HEK293 (cell line): ENCODE results near the gene RANBP2.

Experiments
- CTCF ChIA-PET: fragments of 350-600 bp; formaldehyde crosslinking; extraction: SDS; loops from one replicate; lab custom pipeline; 2021; ENCODE audit warnings: antibody characterized with exemption; lab: Yijun Ruan, JAX
- POLR2A ChIA-PET: fragments of 300-600 bp; formaldehyde crosslinking; extraction: SDS; loops from one replicate; lab custom pipeline; 2020; ENCODE audit warnings: antibody characterized with exemption, inconsistent platforms; lab: Yijun Ruan, JAX
- H3K27ac ChIP-seq: fragments of 200-500 bp; sonication (Bioruptor generic); 2 replicates; pipeline ENCODE4 v1.5.1; 2014; ENCODE audit warnings: low read depth, low read length, control low read depth, inconsistent platforms; ENCODE audit errors: extremely low read depth
- H3K36me3 ChIP-seq, 2 experiments: fragments of 200-500 bp in 1 of 2; sonication (Bioruptor generic) in 1 of 2; 1 replicate in 1 of 2; 2 replicates in 1 of 2; pipeline ENCODE4 v1.5.1; 2014 to 2017; ENCODE audit warnings: inconsistent platforms in 2 of 2, low read length in 2 of 2; ENCODE audit not compliant: control insufficient read depth in 2 of 2, insufficient read depth in 1 of 2
- H3K4me1 ChIP-seq: fragments of 200-500 bp; sonication (Bioruptor generic); 2 replicates; pipeline ENCODE4 v1.5.1; 2014; ENCODE audit warnings: mild to moderate bottlenecking, low read length, inconsistent platforms; ENCODE audit not compliant: control insufficient read depth, insufficient read depth
- H3K4me3 ChIP-seq: 2 replicates; pipeline ENCODE4 v1.5.1; 2011; ENCODE audit warnings: low read depth, mild to moderate bottlenecking, control low read depth, low read length, moderate library complexity
- H3K9me3 ChIP-seq: fragments of 200-500 bp; sonication (Bioruptor generic); 2 replicates; pipeline ENCODE4 v1.5.1; 2014; ENCODE audit warnings: low read depth, low read length, inconsistent platforms; ENCODE audit not compliant: control insufficient read depth, insufficient read depth
- BCL6B ChIP-seq: fragments of 450-650 bp; formaldehyde crosslinking; IDR thresholded peaks from 2 replicates; pipeline ENCODE4 v1.5.1; 2017; ENCODE audit warnings: missing biosample characterization, missing genetic modification characterization
- KLF10 ChIP-seq: fragments of 450-650 bp; IDR thresholded peaks from 2 replicates; pipeline ENCODE4 v1.5.1; 2018; ENCODE audit warnings: missing biosample characterization, mild to moderate bottlenecking, missing genetic modification characterization
- KLF17 ChIP-seq: fragments of 450-650 bp; formaldehyde crosslinking; IDR thresholded peaks from 2 replicates; pipeline ENCODE4 v1.5.1; 2016; ENCODE audit warnings: missing biosample characterization, missing genetic modification characterization
- OSR2 ChIP-seq: fragments of 450-650 bp; formaldehyde crosslinking; IDR thresholded peaks from 2 replicates; pipeline ENCODE4 v1.5.1; 2016; ENCODE audit warnings: missing biosample characterization, missing genetic modification characterization
- PRDM1 ChIP-seq: fragments of 450-650 bp; formaldehyde crosslinking; IDR thresholded peaks from 2 replicates; pipeline ENCODE4; 2016; ENCODE audit warnings: missing biosample characterization, missing genetic modification characterization
- PRDM4 ChIP-seq: fragments of 450-650 bp; formaldehyde crosslinking; IDR thresholded peaks from 2 replicates; pipeline ENCODE4 v1.5.1; 2017; ENCODE audit warnings: missing biosample characterization, missing genetic modification characterization
- RBAK ChIP-seq: fragments of 450-650 bp; formaldehyde crosslinking; IDR thresholded peaks from 2 replicates; pipeline ENCODE4 v1.5.1; 2016; ENCODE audit warnings: missing biosample characterization, missing genetic modification characterization
- SALL2 ChIP-seq: fragments of 450-650 bp; formaldehyde crosslinking; IDR thresholded peaks from 2 replicates; pipeline ENCODE4 v1.5.0; 2017; ENCODE audit warnings: missing biosample characterization, mild to moderate bottlenecking, missing genetic modification characterization, borderline replicate concordance
- SETDB1 ChIP-seq: IDR thresholded peaks from one replicate; pipeline ENCODE4 v1.6.1; 2017; ENCODE audit warnings: mild to moderate bottlenecking, low read length, moderate library complexity, mixed read lengths; ENCODE audit not compliant: insufficient read length
- SP3 ChIP-seq: fragments of 450-650 bp; formaldehyde crosslinking; IDR thresholded peaks from 2 replicates; pipeline ENCODE4 v1.5.1; 2016; ENCODE audit warnings: missing biosample characterization, missing genetic modification characterization
- YY2 ChIP-seq: fragments of 450-650 bp; formaldehyde crosslinking; IDR thresholded peaks from 2 replicates; pipeline ENCODE4 v1.5.1; 2016; ENCODE audit warnings: missing biosample characterization, missing genetic modification characterization
- ZBTB48 ChIP-seq: fragments of 450-650 bp; formaldehyde crosslinking; IDR thresholded peaks from 2 replicates; pipeline ENCODE4 v1.5.1; 2016; ENCODE audit warnings: missing biosample characterization, missing genetic modification characterization
- ZNF146 ChIP-seq: fragments of 450-650 bp; formaldehyde crosslinking; IDR thresholded peaks from 2 replicates; pipeline ENCODE4 v1.5.1; 2016; ENCODE audit warnings: missing biosample characterization, missing genetic modification characterization
- ZNF221 ChIP-seq: fragments of 450-650 bp; formaldehyde crosslinking; IDR thresholded peaks from 2 replicates; pipeline ENCODE4 v1.5.1; 2017; ENCODE audit warnings: missing biosample characterization, missing genetic modification characterization, borderline replicate concordance
- ZNF23 ChIP-seq: fragments of 450-650 bp; formaldehyde crosslinking; IDR thresholded peaks from 2 replicates; pipeline ENCODE4 v1.5.1; 2016; ENCODE audit warnings: missing biosample characterization, missing genetic modification characterization, borderline replicate concordance
- ZNF341 ChIP-seq: fragments of 450-650 bp; formaldehyde crosslinking; IDR thresholded peaks from 2 replicates; pipeline ENCODE4; 2016; ENCODE audit warnings: low read depth, missing biosample characterization, missing genetic modification characterization
- ZNF513 ChIP-seq: fragments of 450-650 bp; IDR thresholded peaks from 2 replicates; pipeline ENCODE4 v1.5.1; 2018; ENCODE audit warnings: missing biosample characterization, missing genetic modification characterization
- ZNF621 ChIP-seq: fragments of 450-650 bp; formaldehyde crosslinking; IDR thresholded peaks from 2 replicates; pipeline ENCODE4 v1.5.1; 2017; ENCODE audit warnings: missing biosample characterization, missing genetic modification characterization
- ZNF660 ChIP-seq: fragments of 450-650 bp; IDR thresholded peaks from 2 replicates; pipeline ENCODE4 v1.5.1; 2018; ENCODE audit warnings: missing biosample characterization, mild to moderate bottlenecking, missing genetic modification characterization
- ZNF664 ChIP-seq: fragments of 450-650 bp; formaldehyde crosslinking; IDR thresholded peaks from 2 replicates; pipeline ENCODE4 v1.5.1; 2016; ENCODE audit warnings: missing biosample characterization, missing genetic modification characterization
- ZNF747 ChIP-seq: fragments of 450-650 bp; formaldehyde crosslinking; IDR thresholded peaks from 2 replicates; pipeline ENCODE4 v1.5.1; 2016; ENCODE audit warnings: missing biosample characterization, missing genetic modification characterization

RANBP2 gene

GRCh38 chr2:108824316-108825070 lies 105.2 kb downstream of the RANBP2 start (continued):
- no peak for TF ChIP-seq ZNF513

GRCh38 chr2:108825254-108825653 lies 106.0 kb downstream of the RANBP2 start:
- H3K4me1 ChIP-seq = no peaks in the 10 kb centered on the region
- ChIA-PET CTCF (interaction anchor here (1.0 kb wide), 1 partner anchor 103 kb away, joined by 3 read pairs; no protein-coding TSS in a partner anchor), POLR2A (no interaction called here)
- no peak overlapping the region for H3K27ac ChIP-seq
- TF ChIP-seq ZNF664 (peak; percentile 24; the same call in 1 of the 2 replicates), ZNF23 (tag by site-specific recombination) (no peak), KLF10 (no peak), KLF17 (no peak), ZNF660 (no peak)
- peaks cover 13 to 29% of the 10 kb centered on the region in 2 experiments for H3K36me3 ChIP-seq
- no peak overlapping the region for H3K4me3 ChIP-seq
- H3K9me3 ChIP-seq = no peaks in the 10 kb centered on the region

GRCh38 chr2:108825736-108826135 lies 106.5 kb downstream of the RANBP2 start:
- TF ChIP-seq OSR2 = no peak
- TF ChIP-seq PRDM4 = no peak
- no peak for TF ChIP-seq ZNF146
- TF ChIP-seq ZBTB48 (tag by site-specific recombination) = no peak
- no peak for TF ChIP-seq PRDM1 (tag by site-specific recombination)
- TF ChIP-seq ZNF341 (tag by site-specific recombination) = no peak
- TF ChIP-seq ZNF747 (tag by site-specific recombination) = no peak
- TF ChIP-seq SP3 (tag by site-specific recombination) = no peak
- TF ChIP-seq ZNF221 = no peak
- TF ChIP-seq YY2 (tag by site-specific recombination) = no peak
- no peak for TF ChIP-seq ZNF621 (tag by site-specific recombination)
- TF ChIP-seq BCL6B (tag by site-specific recombination) = no peak
- no peak for TF ChIP-seq RBAK (tag by site-specific recombination)
- no peak for TF ChIP-seq SETDB1
- no peak for TF ChIP-seq SALL2
- ChIA-PET CTCF (no interaction called here), POLR2A (no interaction called here)
- Histone ChIP-seq H3K4me3 (no peak overlapping the region), H3K4me1 (no peaks in the 10 kb centered on the region), H3K36me3 (peaks cover 13 to 25% of the 10 kb centered on the region in 2 experiments), H3K27ac (no peak overlapping the region), H3K9me3 (no peaks in the 10 kb centered on the region)
